ENCODE data around the gene KLF15.

Gene KLF15

GRCh38 chr3:126319701-126320295 lies 37.4 kb downstream of the KLF15 start:
- DNase-seq = no peak

- DNase-seq = no peak
Observed at GRCh38 chr3:126317029-126317996, 39.9 kb downstream of the KLF15 start.

- DNase-seq = no peak
Observed at GRCh38 chr3:126316501-126316939, 40.7 kb downstream of the KLF15 start.

GRCh38 chr3:126316031-126316461 lies 41.2 kb downstream of the KLF15 start:
- DNase-seq = no peak

GRCh38 chr3:126314790-126315658 lies 42.2 kb downstream of the KLF15 start:
- DNase-seq = no peak

- no peak for DNase-seq
Observed at GRCh38 chr3:126314305-126314789, 42.9 kb downstream of the KLF15 start.

DNA sequence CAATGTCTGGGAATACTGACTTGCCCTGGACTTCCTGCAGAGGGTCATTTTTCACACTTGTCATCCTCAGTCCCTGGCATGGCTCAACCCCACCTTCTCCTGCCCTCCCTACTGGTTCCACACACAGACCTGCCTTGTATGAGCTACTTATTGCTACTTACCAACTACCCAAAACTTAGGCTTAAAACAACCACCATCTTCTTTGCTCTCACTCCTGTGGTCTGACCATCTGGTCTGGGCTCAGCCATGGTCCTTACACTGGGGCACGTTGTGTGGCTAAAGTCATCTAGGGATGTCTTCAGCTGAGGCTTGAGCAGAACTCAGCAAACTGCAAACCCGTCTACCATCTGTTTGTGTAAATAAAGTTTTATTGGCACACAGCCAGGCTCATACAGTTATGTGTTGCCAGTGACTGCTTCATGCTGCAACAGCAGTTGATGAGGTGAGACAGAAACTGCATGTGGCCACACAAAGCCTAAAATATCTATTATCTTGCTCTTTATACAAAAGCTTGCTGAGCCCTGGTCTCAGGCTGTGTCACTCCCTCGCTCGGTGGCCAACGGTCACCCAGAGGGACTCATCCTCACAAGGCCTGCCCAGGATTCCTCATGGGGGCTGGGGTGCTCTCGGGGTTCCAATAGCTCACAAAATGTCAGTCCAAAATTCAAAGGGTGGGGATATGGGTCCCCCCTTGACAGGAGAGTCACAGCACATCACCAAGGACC lies 43.5 kb downstream of the KLF15 start:
- no peak for DNase-seq

DNA sequence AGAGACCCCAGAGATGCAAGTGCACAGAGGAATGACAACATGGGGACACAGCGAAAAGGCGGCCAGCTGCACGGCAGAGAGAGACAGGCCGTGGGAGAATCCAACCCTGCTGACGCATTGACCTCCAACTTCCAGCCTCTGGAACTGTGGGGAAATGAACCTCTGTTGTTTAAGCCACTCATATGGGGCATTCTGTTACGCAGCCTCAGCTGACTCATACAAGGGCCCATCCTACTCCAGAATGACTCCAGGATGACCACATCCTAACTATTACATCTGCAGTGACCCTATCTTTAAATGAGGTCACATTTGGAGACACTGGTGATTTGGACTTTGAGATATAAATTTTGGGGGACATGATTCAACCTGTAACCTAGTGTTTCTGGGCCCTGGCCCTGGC lies 44.0 kb downstream of the KLF15 start:
- peak in 1 of 2 donors; percentile 3 for DNase-seq

GRCh38 chr3:126312341-126312740 lies 44.9 kb downstream of the KLF15 start:
- no peak for DNase-seq

- DNase-seq = no peak
Observed at GRCh38 chr3:126311338-126311978, 45.8 kb downstream of the KLF15 start.

DNA sequence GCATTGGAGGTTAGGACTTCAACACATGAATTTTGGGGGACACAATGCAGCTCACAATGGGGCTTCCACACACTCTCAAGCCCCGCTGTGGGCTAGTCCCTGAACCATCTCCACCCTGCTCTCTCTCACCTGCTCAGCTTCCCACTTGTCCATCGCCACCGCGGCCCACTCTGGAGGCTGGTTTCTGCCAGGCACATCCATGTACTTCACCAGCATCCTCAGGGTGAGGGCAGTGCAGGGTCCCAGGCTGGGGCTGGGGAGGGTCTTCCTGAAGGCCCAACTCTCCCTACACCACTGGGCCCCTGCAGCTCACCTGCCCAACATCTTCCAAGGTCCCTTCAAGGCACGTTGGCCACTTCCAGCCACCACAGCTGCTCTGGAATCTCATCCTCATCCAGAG lies 46.4 kb downstream of the KLF15 start:
- DNase-seq = no peak

DNA sequence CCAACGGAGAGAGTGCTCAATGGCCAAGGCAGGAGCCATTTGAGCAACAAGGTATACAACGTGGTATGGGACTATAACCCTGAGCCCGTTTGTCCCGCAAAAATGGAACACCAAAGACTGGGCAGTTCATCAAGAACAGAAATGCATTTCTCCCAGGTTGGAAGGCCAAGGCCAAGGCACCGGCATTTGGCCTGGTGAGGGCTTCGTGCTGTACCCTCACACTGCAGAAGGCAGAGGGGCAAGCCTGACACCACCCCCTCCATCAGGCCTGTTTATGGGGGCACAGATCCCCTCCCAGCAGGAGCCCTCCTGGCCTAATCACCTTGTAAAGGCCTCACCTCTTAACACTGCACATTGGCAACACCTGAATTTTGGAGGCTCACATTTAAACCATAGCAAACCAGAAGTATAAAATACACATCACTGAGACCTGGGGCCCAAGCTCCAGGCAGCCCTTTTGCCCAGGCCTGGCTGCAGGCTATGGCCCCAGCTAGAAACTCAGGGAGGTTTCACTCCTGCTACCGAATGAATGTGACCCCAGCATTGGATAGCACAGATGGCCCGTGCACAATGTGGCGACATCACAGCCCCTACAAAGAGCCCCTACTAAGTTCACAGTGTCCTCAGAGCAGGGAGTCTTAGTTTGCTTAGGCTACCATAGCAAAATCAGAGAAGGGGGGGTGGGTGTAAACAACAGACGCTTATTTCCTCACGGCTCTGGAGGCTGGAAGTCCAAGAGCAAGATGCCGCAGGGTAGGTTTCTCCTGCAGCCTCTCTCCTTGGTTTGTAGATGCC lies 47.1 kb downstream of the KLF15 start:
- no peak for DNase-seq

DNA sequence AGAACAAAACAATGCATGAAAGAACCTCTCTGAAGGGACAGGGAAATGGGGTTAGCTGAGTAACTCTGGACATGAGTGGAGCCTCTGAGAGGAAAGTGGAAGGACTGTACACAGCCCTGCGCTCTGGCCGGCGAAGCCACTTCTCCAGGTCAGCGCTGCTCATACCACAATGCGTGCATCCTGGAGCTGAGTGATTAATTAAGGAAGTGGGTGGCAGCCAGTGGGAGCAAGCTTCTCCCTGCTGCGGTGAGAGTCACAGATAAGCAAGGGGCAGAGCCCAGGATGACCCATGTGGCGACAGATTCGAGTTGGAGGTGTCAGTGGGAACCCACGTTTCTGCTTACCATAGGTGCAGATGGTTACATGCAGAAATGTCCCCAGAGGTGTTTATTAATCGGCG lies 48.0 kb downstream of the KLF15 start:
- no peak for DNase-seq

DNA sequence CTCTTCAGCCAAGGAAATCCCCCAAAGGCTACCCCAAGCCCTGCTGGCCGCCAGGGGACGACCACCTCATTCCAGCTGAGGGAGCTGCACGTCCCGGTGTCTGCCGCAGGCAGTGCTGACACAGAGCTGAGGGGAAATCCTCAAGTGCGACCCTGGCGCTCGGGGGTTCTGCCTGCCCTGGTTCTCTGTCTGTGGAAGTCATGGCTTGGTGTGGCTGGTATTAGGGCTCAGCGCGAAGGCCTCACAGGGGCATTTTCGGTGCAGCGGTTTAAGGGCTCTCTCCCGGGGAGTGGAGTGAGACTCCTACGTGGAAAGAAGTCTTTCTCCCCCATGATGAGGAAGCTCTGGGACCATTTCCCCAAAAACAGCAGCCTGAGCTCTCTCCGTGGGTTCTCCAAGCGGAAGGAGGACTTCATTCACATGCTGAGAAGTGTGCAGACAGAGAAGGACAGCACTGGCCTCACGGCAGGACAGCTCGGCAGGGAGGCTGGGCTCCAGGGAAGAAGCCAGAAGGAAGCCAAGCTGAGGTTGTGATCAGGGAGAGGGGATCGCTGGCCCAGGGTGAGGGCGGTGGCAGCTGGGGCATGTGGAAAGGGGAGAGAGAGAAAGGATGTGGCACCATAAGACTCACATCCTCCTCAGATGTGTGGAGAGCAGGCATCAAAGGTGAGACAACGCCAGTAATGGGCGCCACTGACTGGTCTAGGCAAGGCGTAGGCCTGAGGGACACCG lies 48.6 kb downstream of the KLF15 start:
- DNase-seq = no peak

- no peak for DNase-seq
Observed at GRCh38 chr3:126307591-126308393, 49.4 kb downstream of the KLF15 start.

- DNase-seq = no peak
Observed at GRCh38 chr3:126306888-126307482, 50.2 kb downstream of the KLF15 start.

DNA sequence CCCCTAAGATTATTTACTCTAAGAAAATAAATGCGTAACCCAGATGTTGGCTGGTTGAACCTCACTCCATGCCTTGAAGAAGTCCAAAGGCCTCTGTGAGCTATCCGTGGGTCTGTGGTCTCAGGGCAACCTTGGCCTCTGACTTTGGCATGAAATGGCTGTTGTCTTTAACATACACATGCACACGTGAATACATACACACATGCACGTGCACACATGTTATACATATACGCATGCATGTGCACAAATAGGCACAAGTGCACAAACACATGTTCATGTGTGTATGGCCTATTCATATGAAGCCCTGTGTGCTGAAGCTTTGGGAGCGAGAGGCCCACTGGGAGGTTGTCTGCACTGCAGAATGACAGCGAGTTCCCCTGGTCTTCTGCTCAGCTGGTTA lies 50.8 kb downstream of the KLF15 start:
- no peak for DNase-seq

- DNase-seq = no peak
Observed at GRCh38 chr3:126305427-126305826, 51.8 kb downstream of the KLF15 start.

DNA sequence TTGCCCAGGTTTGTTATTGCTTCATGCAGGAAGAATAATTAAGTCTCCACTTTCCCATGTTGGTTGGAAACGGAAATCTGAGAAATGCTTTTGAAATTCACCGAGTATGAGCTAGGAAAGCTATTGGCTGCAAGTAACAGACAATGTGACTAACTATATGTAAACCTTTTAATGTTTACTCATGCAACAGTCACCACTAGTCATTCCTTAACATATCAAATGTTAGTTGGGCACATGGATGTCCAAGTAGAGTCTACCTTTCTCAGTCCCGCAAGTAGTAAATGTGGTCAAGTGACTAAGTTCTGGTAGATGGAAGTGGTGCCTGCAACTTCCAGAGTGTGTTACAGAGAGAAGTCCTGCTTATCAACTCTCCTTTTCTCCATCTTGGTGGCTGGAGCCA lies 52.5 kb downstream of the KLF15 start:
- DNase-seq = no peak
